Peyer's patch (tissue), 4 donors: ENCODE measurements around the gene STAT2.

Source experiments
- POLR2A ChIP-seq, 2 donors: fragments of 450-650 bp; IDR thresholded peaks; one replicate each; pipeline ENCODE4 v1.5.1; 2017; ENCODE audit warnings: antibody characterized with exemption in 2 of 2, mild to moderate bottlenecking in 2 of 2, moderate library complexity in 2 of 2
- TF ChIP-seq, protein P1 (sequence below), 6 experiments: fragments of 450-650 bp in 4 of 6; fragments of 200-600 bp in 2 of 6; sonication (generic) in 1 of 6; IDR thresholded peaks; one replicate each; pipeline ENCODE4 v1.5.1; 2017 to 2019; ENCODE audit warnings: antibody characterized with exemption in 6 of 6, mild to moderate bottlenecking in 3 of 6, moderate library complexity in 1 of 6

DNA sequence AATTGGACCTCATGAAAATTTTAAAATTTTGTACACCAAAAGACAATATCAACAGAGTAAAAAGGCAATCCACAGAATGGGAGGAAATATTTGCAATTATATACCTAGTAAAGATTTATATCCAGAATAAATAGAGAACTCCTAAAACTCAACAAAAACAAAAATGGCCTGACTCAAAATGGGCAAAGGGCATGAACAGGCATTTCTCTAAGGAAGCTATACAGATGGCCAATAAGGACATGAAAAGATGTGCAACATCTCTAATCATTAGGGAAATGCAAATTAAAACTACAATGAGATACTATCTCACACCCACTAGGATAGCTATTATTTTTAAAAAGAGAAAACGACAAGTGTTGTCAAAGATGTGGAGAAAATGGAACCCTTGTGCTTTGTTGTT lies 13.6 kb upstream of the STAT2 start:
- TF ChIP-seq, protein P1, sequence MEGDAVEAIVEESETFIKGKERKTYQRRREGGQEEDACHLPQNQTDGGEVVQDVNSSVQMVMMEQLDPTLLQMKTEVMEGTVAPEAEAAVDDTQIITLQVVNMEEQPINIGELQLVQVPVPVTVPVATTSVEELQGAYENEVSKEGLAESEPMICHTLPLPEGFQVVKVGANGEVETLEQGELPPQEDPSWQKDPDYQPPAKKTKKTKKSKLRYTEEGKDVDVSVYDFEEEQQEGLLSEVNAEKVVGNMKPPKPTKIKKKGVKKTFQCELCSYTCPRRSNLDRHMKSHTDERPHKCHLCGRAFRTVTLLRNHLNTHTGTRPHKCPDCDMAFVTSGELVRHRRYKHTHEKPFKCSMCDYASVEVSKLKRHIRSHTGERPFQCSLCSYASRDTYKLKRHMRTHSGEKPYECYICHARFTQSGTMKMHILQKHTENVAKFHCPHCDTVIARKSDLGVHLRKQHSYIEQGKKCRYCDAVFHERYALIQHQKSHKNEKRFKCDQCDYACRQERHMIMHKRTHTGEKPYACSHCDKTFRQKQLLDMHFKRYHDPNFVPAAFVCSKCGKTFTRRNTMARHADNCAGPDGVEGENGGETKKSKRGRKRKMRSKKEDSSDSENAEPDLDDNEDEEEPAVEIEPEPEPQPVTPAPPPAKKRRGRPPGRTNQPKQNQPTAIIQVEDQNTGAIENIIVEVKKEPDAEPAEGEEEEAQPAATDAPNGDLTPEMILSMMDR (IDR thresholded peaks at IDR 0.05), result no peak
- TF ChIP-seq POLR2A (IDR thresholded peaks at IDR 0.05), result no peak
